Endothelial cell of umbilical vein (primary cell): ENCODE measurements around the gene RBM8A. TPM values are rescaled to one million over a fixed set of nuclear protein-coding genes. Genes with fewer than 3 reads are reported as not detected.

Source experiments
- BruUV-seq: library from RNA; stranded (reverse); fragments of 400-500 nt; replicated peaks from 2 replicates; lab custom pipeline; 2021; lab: Mats Ljungman, UMichigan
- CTCF ChIA-PET: fragments of 300-600, 350-600 bp; sonication (Branson Sonifier 250); formaldehyde crosslinking; loops from one replicate; lab custom pipeline; 2021; ENCODE audit warnings: antibody characterized with exemption, inconsistent platforms; lab: Charles Lee
- POLR2A ChIA-PET: fragments of 300-600, 350-600 bp; sonication (Branson Sonifier 250); formaldehyde crosslinking; loops from one replicate; lab custom pipeline; 2021; ENCODE audit warnings: antibody characterized with exemption, inconsistent platforms; lab: Charles Lee
- DNase-seq: peaks from one replicate; pipeline ENCODE4 v3.0.0-alpha.2; 2011; ENCODE audit warnings: low read depth, low spot score
- FAIRE-seq: peaks from 2 replicates; lab custom pipeline; 2011; peaks lifted over from hg19 to GRCh38; lab: Jason Lieb, UNC
- H2AFZ ChIP-seq: 2 replicates; pipeline ENCODE4 v1.6.0; 2012; ENCODE audit warnings: low read depth, low read length, control low read depth, inconsistent platforms
- H3K27ac ChIP-seq: 2 replicates; pipeline ENCODE4 v1.5.1; 2011; ENCODE audit warnings: low read depth, mild to moderate bottlenecking, control low read depth, low read length, moderate library complexity; ENCODE audit not compliant: insufficient read depth
- H3K27me3 ChIP-seq, 2 experiments: 2 replicates each; pipeline versions ENCODE4 v1.6.0 to v1.6.1; 2011; ENCODE audit warnings: low read length in 2 of 2, mixed read lengths in 1 of 2; ENCODE audit not compliant: control insufficient read depth in 2 of 2, insufficient read depth in 2 of 2
- H3K36me3 ChIP-seq, 2 experiments: 2 replicates in 1 of 2; 3 replicates in 1 of 2; pipeline ENCODE4 v1.5.1; 2011; ENCODE audit warnings: low read length in 2 of 2, mild to moderate bottlenecking in 1 of 2, moderate library complexity in 1 of 2; ENCODE audit not compliant: control insufficient read depth in 2 of 2, insufficient read depth in 2 of 2; ENCODE audit errors: extremely low read depth in 1 of 2
- H3K4me1 ChIP-seq: 3 replicates; pipeline ENCODE4 v1.5.1; 2011; ENCODE audit warnings: mild to moderate bottlenecking, low read length; ENCODE audit not compliant: control insufficient read depth, insufficient read depth; ENCODE audit errors: extremely low read depth
- H3K4me2 ChIP-seq: 2 replicates; pipeline ENCODE4 v1.6.1; 2011; ENCODE audit warnings: low read length, control low read depth, mixed read lengths; ENCODE audit not compliant: insufficient read depth
- H3K4me3 ChIP-seq, 3 experiments: fragments of 200-600 bp in 1 of 3; sonication (generic), shearing (Covaris generic) in 1 of 3; replicated peaks in 1 of 3; 2 replicates each; pipeline ENCODE4 v1.5.1; 2011 to 2016; ENCODE audit warnings: control low read depth in 3 of 3, low read length in 3 of 3, mild to moderate bottlenecking in 2 of 3, inconsistent platforms in 1 of 3, low read depth in 1 of 3, moderate library complexity in 1 of 3; ENCODE audit not compliant: insufficient read depth in 1 of 3
- H3K79me2 ChIP-seq: 2 replicates; pipeline ENCODE4 v1.6.0; 2012; ENCODE audit warnings: low read length, inconsistent platforms; ENCODE audit not compliant: control insufficient read depth, insufficient read depth
- H3K9ac ChIP-seq: replicated peaks from 2 replicates; pipeline ENCODE3; 2011; ENCODE audit warnings: low read length, control low read depth; ENCODE audit not compliant: insufficient read depth; ENCODE audit errors: extremely low read depth
- H3K9me1 ChIP-seq: replicated peaks from 3 replicates; pipeline ENCODE4 v1.6.0; 2011; ENCODE audit warnings: mild to moderate bottlenecking, low read length; ENCODE audit not compliant: control insufficient read depth, insufficient read depth; ENCODE audit errors: extremely low read depth
- H3K9me3 ChIP-seq: replicated peaks from 2 replicates; pipeline ENCODE4 v1.5.1; 2012; ENCODE audit warnings: low read length, inconsistent platforms; ENCODE audit not compliant: control insufficient read depth, insufficient read depth
- H4K20me1 ChIP-seq: replicated peaks from 2 replicates; pipeline ENCODE3; 2011; ENCODE audit warnings: mild to moderate bottlenecking, low read length; ENCODE audit not compliant: control insufficient read depth, insufficient read depth; ENCODE audit errors: extremely low read depth
- CTCF ChIP-seq, 2 donors: IDR thresholded peaks; 1 replicate in 1 of 2; 2 replicates in 1 of 2; pipeline ENCODE4 v1.5.1; 2011; ENCODE audit warnings: low read length in 2 of 2, mild to moderate bottlenecking in 2 of 2, moderate library complexity in 2 of 2, control low read depth in 1 of 2, inconsistent platforms in 1 of 2, low read depth in 1 of 2; ENCODE audit not compliant: insufficient read depth in 1 of 2; ENCODE audit errors: extremely low read depth in 1 of 2
- EZH2 ChIP-seq: IDR thresholded peaks from 2 replicates; pipeline ENCODE4 v1.6.1; 2012; ENCODE audit warnings: borderline replicate concordance, low read depth, mild to moderate bottlenecking, moderate library complexity, low read length, inconsistent platforms; ENCODE audit not compliant: severe bottlenecking
- FOS ChIP-seq: IDR thresholded peaks from 2 replicates; pipeline ENCODE4 v1.6.1; 2011; ENCODE audit warnings: mild to moderate bottlenecking, low read length, moderate library complexity, borderline replicate concordance; ENCODE audit not compliant: insufficient read depth
- GATA2 ChIP-seq: IDR thresholded peaks from 2 replicates; pipeline ENCODE4 v1.7.0; 2011; ENCODE audit warnings: low read depth, mild to moderate bottlenecking, moderate library complexity, mixed read lengths, low read length; ENCODE audit not compliant: insufficient read length, insufficient read depth
- JUN ChIP-seq: IDR thresholded peaks from 2 replicates; pipeline ENCODE4 v1.6.1; 2011; ENCODE audit warnings: borderline replicate concordance, low read depth; ENCODE audit not compliant: insufficient read length, insufficient read depth
- MAX ChIP-seq: IDR thresholded peaks from 2 replicates; pipeline ENCODE4 v1.6.1; 2011; ENCODE audit not compliant: insufficient read depth, insufficient read length
- MYC ChIP-seq: IDR thresholded peaks from one replicate; pipeline ENCODE4 v1.6.1; 2011; ENCODE audit warnings: mild to moderate bottlenecking, low read depth, low read length
- POLR2A ChIP-seq: IDR thresholded peaks from 2 replicates; pipeline ENCODE4 v1.6.1; 2012; ENCODE audit warnings: low read depth, mild to moderate bottlenecking, control low read depth, low read length
- POLR2AphosphoS5 ChIP-seq: IDR thresholded peaks from 2 replicates; pipeline ENCODE4 v1.6.1; 2012; ENCODE audit warnings: low read depth, mild to moderate bottlenecking, control low read depth, low read length, moderate library complexity; ENCODE audit not compliant: insufficient read depth
- dilution Hi-C: fragments of 300-500 bp; cut with MboI; formaldehyde crosslinking; loops from one replicate; pipeline ENCODE4 v1.15.0; 2019; ENCODE audit warnings: low sequenced_read_pairs; ENCODE audit not compliant: extremely low pct_ligation_motif_present
- intact Hi-C: fragments of 100-400 bp; cut with micrococcal nuclease; formaldehyde crosslinking; loops from one replicate; pipeline ENCODE4 v1.10.0; 2022
- polyA plus RNA-seq, 4 experiments: library from polyadenylated mRNA; depleted of rRNA in 3 of 4; stranded (reverse) in 3 of 4; unstranded in 1 of 4; fragments of >200 nt; gene quantifications; 2 replicates each; pipeline versions ENCODE4 v1.2.1 to v1.2.3, GENCODE V29; 2011 to 2012; ENCODE audit warnings: missing spikeins in 1 of 4
- total RNA-seq: library from RNA; stranded (reverse); gene quantifications from 2 replicates; pipeline ENCODE4 v1.2.3, GENCODE V29; 2021

RBM8A gene
- total and polyA plus RNA-seq, 2 donors (not counting 3 experiments of a cell fraction or from before 2014, with no cell fraction given): 192 to 194 TPM

DNA sequence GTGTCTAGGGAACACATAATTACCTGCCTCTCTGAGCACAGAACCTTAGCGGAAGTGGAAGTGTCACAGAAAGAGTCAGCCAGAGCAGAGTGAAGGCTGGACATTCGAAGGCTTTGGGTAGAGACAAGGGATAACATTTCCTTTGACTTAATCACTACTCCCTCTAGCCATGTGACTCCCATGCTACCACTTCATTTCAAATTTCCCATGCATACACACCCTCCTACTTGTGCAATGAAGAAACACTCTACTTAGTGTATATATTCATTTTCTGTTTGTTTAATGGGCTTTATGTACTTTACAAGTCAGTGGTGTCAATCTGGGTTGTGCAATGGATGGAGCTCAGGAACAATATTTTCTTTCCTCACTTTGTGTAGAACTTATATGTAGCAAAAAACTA, 48.6 kb downstream of the RBM8A start:
- dilution Hi-C loops: no loop called here
- no peak overlapping the region for H2AFZ ChIP-seq
- BruUV-seq: no TSS peak
- TF ChIP-seq MYC (no peak), EZH2 (no peak), POLR2A (no peak), FOS (no peak), POLR2AphosphoS5 (no peak), JUN (no peak), CTCF (IDR thresholded peaks at IDR 0.05; ENCODE audit: extremely low read depth in 1 of 2, insufficient read depth in 1 of 2, low read depth in 1 of 2, low read length in 2 of 2) (no peak), GATA2 (no peak), MAX (no peak)
- no peak overlapping the region for H3K27ac ChIP-seq
- DNase-seq: no peak
- H3K4me1 ChIP-seq: no peaks in the 10 kb centered on the region
- no peaks in the 10 kb centered on the region for H3K36me3 ChIP-seq
- H3K9ac ChIP-seq: no peak overlapping the region
- peaks cover 2 to 3% of the 10 kb centered on the region in 2 experiments for H3K27me3 ChIP-seq
- FAIRE-seq: no peak
- H3K4me2 ChIP-seq: no peak overlapping the region
- POLR2A ChIA-PET: interaction anchor here (0.5 kb wide), 1 partner anchor 67 kb away, joined by 4 read pairs; no protein-coding TSS in a partner anchor
- no peaks in the 10 kb centered on the region for H3K79me2 ChIP-seq
- H3K4me3 ChIP-seq: no peak overlapping the region
- H3K9me1 ChIP-seq: no peaks in the 10 kb centered on the region
- intact Hi-C loops: no loop called here
- no peaks in the 10 kb centered on the region for H4K20me1 ChIP-seq
- H3K9me3 ChIP-seq: no peaks in the 10 kb centered on the region
- CTCF ChIA-PET: interaction anchor here (1.0 to 3.6 kb wide), 6 partner anchors 9 to 33 kb away, joined by 3 to 16 read pairs (median 4); partner anchors contain the start of gene NUDT17
